WERI-Rb-1 (cell line): ENCODE data around the gene ENOX1.

Experiments
- DNase-seq: peaks from one replicate; pipeline ENCODE4 v3.0.0-alpha.2; 2020
- H3K27ac ChIP-seq: fragments of 250-450 bp; sonication (Bioruptor Pico); 2 replicates; pipeline ENCODE4 v1.5.1; 2020; ENCODE audit warnings: mild to moderate bottlenecking, moderate library complexity
- H3K27me3 ChIP-seq: fragments of 250-450 bp; sonication (Bioruptor Pico); 2 replicates; pipeline ENCODE4 v1.5.1; 2021; ENCODE audit warnings: mild to moderate bottlenecking, low read depth, moderate library complexity; ENCODE audit not compliant: insufficient read depth, severe bottlenecking
- H3K36me3 ChIP-seq: fragments of 250-450 bp; sonication (Bioruptor Pico); 2 replicates; pipeline ENCODE4 v1.5.1; 2020; ENCODE audit warnings: mild to moderate bottlenecking, moderate library complexity
- H3K4me3 ChIP-seq: 2 replicates; pipeline ENCODE4 v1.5.1; 2011; ENCODE audit warnings: low read depth, mild to moderate bottlenecking, control low read depth, low read length
- H3K9me3 ChIP-seq: fragments of 250-450 bp; sonication (Bioruptor Pico); 2 replicates; pipeline ENCODE4 v1.5.1; 2021; ENCODE audit warnings: mild to moderate bottlenecking, moderate library complexity; ENCODE audit not compliant: severe bottlenecking
- TF ChIP-seq, protein P1 (sequence below): IDR thresholded peaks from 2 replicates; pipeline ENCODE4 v1.5.1; 2011; ENCODE audit warnings: low read depth, mild to moderate bottlenecking, control low read depth, inconsistent platforms, low read length

Gene ENOX1

DNA sequence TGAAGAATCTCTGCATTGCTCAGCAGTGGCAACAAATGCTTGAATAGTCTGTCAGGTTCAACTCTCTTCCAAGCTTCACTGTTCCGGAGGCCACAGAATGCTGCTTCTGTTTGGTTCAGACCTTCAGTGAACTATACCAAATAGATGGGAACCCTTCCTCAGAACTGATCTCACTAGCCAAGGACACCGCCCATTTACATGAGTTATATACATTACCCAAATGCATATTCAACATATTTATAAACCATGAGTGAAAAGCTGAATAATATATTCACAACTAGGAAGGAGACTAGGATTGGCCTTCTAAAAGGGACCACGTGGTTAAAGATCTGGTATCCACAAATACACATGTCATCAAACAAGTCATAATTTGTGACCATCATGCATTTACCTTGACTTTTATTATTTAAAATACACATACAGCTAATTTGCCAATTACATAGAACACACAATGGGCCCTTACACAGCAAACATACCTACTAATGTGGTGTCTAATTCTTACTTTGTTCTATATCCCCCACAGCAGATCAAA is 49.3 kb downstream of the ENOX1 start:
- H3K36me3 ChIP-seq = no peaks in the 10 kb centered on the region
- H3K4me3 ChIP-seq = no peak overlapping the region
- H3K9me3 ChIP-seq = no peaks in the 10 kb centered on the region
- DNase-seq = no peak
- H3K27me3 ChIP-seq = no peaks in the 10 kb centered on the region
- no peak overlapping the region for H3K27ac ChIP-seq
- TF ChIP-seq, protein P1, sequence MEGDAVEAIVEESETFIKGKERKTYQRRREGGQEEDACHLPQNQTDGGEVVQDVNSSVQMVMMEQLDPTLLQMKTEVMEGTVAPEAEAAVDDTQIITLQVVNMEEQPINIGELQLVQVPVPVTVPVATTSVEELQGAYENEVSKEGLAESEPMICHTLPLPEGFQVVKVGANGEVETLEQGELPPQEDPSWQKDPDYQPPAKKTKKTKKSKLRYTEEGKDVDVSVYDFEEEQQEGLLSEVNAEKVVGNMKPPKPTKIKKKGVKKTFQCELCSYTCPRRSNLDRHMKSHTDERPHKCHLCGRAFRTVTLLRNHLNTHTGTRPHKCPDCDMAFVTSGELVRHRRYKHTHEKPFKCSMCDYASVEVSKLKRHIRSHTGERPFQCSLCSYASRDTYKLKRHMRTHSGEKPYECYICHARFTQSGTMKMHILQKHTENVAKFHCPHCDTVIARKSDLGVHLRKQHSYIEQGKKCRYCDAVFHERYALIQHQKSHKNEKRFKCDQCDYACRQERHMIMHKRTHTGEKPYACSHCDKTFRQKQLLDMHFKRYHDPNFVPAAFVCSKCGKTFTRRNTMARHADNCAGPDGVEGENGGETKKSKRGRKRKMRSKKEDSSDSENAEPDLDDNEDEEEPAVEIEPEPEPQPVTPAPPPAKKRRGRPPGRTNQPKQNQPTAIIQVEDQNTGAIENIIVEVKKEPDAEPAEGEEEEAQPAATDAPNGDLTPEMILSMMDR = no peak

DNA sequence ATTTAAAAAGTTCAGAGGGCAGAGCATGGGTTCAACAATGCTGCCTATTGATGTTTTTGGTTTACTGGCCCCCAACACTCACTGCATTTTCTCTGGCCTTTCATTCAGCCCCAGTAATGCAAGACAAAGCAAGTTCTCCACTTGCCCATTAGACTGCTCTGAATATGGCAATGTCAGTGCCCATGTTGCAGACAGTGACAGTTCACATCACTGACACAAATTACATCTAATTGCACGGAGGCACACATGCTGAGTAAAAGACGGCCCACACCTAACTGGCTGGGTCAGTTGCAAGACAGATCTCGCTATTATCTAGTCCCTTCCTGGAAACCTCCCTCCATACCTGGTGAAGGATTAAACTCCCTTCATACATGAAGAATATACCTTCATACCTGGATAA is 54.0 kb downstream of the ENOX1 start:
- no peak for DNase-seq
- H3K9me3 ChIP-seq = no peaks in the 10 kb centered on the region
- no peaks in the 10 kb centered on the region for H3K36me3 ChIP-seq
- no peak overlapping the region for H3K4me3 ChIP-seq
- H3K27ac ChIP-seq = no peak overlapping the region
- no peaks in the 10 kb centered on the region for H3K27me3 ChIP-seq
- TF ChIP-seq, protein P1 = no peak

DNA sequence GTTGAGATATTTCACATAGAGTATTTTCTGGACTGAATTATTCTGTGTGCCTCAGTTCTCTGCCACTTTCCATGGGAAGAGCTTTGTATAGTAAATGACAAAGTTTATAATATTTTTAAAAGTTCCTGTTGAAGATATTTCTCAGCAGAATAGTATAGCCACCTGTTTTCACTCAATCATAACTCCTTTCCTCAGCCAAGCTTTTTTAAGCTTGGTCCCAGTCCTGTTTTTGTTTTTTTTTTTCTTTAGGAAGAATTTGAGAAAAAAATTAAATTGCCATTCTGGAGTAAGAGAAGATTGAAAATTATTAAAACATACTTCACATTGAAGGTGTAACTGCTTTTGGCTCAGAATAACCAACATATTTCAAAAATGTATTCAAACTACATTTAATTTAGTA is 55.5 kb downstream of the ENOX1 start:
- TF ChIP-seq, protein P1 = no peak
- DNase-seq = no peak
- Histone ChIP-seq H3K27me3 (no peaks in the 10 kb centered on the region), H3K9me3 (no peaks in the 10 kb centered on the region), H3K4me3 (no peak overlapping the region), H3K36me3 (no peaks in the 10 kb centered on the region), H3K27ac (no peak overlapping the region)

DNA sequence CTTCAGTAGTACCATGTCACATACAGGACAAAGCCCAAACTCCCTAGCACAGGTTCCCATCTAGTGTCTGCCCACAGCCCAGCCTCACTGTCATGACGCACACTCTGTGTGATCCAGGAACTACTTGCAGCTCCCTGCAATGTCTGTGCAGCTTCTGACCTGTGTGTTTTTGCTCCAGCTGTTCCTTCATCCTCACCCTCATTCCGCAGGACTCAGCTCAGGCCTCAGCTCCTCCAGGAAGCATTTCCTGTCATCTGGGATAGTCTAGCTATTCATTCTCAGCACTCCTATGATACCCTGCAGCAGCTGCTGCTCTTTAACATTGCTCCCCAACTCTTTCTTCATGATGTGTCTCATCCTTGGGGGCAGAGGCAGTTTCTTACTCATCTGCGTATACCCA is 56.1 kb downstream of the ENOX1 start:
- Histone ChIP-seq H3K27ac (no peak overlapping the region), H3K27me3 (no peaks in the 10 kb centered on the region), H3K36me3 (no peaks in the 10 kb centered on the region), H3K9me3 (no peaks in the 10 kb centered on the region), H3K4me3 (no peak overlapping the region)
- no peak for DNase-seq
- TF ChIP-seq, protein P1 = no peak

DNA sequence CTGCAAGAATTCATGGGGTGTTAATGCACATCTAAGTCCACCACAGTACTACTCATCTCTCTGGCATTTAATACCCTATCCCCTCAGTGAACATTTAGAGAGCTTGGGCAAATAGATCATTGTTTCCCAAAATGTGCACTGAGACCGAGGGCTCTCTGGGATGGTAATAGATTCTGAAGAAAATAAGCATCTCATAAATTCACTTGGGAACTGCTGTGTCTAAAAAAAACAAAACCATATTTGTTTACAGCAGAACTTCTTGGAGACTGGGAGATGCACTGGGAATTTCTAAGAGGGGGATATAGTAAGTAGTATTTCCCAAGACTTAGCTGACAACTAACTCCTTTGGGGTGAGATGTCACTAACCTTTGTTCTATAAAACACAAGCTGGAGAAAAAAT is 58.4 kb downstream of the ENOX1 start:
- no peaks in the 10 kb centered on the region for H3K9me3 ChIP-seq
- no peaks in the 10 kb centered on the region for H3K27me3 ChIP-seq
- no peak for DNase-seq
- H3K27ac ChIP-seq = no peak overlapping the region
- no peaks in the 10 kb centered on the region for H3K36me3 ChIP-seq
- H3K4me3 ChIP-seq = no peak overlapping the region
- TF ChIP-seq, protein P1 = no peak

DNA sequence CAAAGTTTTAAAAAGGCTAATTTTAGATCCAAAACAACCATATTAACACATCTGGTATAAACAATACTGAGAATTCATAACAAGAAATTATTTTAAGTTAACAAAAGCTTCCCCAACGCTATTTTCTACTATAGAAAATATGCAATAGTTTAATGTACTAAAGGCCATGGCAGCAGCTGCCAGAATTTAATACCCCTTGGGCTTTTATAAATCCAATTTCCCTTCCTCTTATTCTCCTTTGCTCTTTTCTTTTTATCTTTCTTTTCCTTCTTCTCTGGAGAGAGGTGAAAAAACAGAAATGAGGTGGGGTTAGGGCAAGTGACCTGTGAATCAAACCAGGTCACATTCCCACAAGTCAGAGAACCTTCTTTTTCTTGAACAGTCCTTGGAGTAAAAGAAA is 58.9 kb downstream of the ENOX1 start:
- Histone ChIP-seq H3K36me3 (no peaks in the 10 kb centered on the region), H3K4me3 (no peak overlapping the region), H3K27ac (no peak overlapping the region), H3K27me3 (no peaks in the 10 kb centered on the region), H3K9me3 (no peaks in the 10 kb centered on the region)
- TF ChIP-seq, protein P1 = no peak
- no peak for DNase-seq
